Suppressor macrophage (primary cell): ENCODE measurements around the gene NEBL.

Experiments used
- DNase-seq, 4 experiments: peaks; one replicate each; pipeline ENCODE4 v3.0.0-alpha.2; 2020 to 2022

The NEBL gene

GRCh38 chr10:20856484-20856883, 40.6 kb downstream of the NEBL start:
- no peak for DNase-seq

DNA sequence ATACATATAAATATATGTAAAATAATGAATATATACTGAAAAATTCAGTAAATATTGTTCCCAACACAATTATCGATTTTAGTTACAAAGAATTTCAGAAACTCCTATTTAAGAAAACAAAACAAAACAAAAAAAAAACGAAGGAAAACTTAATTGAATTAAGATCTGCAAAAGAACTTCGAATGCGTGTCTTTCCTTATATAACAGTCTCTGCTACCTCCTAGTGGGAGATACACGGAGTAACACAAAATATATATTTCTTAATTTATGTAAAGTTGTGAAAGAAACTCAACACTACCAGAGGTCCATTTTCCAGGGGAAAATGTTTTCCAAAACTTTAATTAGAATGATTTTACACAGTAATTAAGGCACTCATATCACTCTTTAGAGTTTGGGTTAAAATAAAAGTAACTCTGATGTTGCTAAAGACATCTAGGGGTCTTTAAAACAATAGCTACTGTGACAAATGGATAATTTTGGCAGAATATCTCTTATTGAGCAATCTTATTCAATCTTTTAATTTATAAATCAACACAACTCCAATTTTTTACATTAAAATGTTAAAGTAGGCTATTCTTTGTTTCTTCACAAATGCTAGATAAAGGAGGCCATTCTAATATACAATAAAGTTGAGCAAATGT, 41.6 kb downstream of the NEBL start:
- DNase-seq: peak in 3 of 4 experiments; percentile 5 to 64 (median 43)

DNA sequence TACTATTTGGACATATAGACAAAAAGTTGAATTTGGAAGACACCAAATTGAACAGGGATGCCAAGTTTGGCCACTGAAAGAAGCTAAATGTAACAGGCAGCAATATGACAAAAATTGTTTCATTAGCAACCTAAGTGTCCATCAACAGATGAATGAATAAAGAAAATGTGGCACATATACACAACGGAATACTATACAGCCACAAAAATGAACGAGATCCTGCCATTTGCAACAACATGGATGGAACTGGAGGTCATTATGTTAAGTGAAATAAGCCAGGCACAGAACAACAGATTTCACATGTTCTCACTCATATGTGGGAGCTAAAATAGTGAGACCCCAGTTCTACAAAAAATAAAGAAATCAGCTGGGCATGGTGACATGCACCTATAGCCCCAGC, 43.8 kb downstream of the NEBL start:
- no peak for DNase-seq

DNA sequence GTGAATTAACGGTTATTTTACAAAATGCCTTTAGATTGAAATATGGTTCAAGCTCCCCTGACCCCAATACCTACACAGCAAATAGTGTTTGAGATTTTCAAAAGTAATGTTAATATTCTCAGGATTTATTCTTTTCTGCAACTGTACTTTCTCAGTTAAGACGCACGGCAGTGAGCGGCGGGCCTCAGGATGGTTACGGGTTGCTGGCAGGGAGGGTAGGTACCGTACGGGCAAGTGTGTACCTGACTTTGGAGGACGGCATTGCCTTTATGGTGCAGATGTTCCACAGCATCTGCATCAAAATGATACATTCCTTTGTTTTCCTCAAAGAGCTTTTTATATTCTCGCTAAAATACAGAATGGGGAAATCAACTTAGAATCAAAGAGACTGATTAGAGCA, 44.8 kb downstream of the NEBL start:
- no peak for DNase-seq

DNA sequence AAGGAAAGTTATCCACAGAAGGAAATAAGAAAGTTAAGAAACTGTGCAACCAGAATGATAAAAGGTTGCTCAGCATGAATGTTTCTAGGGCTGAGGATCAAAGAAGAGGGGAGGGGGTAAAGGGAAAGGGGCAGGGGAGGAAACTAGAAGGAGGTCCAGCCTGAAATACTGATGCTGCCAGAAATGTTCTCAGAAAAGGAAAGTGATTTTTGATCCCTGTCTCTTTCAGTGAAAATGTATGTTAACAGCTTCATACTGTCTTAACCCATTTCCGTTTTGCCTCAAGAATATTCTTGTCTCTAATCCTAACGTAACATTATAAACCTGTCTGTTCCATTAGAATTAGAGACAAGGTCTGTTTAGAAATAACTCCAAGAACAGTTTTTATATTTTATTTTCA, 49.6 kb downstream of the NEBL start:
- DNase-seq: no peak

DNA sequence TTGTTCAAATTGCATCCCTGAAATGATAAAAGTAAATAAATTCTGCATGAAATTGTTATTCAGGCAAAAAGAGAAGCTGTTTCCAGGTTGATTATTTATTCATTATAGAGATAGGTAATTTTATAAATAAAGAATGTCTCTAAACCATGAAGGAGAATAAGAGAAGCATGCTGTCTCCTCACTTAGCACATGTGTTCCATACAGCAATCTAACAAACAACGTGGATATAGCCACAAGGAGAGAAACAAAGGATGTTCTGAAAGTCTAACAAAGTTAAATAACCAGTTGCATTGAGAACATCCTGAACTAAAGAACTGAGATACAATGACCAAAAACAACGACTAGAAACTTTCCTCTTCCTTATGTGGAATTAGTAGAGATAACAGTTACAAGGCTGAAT, 50.8 kb downstream of the NEBL start:
- DNase-seq: no peak

DNA sequence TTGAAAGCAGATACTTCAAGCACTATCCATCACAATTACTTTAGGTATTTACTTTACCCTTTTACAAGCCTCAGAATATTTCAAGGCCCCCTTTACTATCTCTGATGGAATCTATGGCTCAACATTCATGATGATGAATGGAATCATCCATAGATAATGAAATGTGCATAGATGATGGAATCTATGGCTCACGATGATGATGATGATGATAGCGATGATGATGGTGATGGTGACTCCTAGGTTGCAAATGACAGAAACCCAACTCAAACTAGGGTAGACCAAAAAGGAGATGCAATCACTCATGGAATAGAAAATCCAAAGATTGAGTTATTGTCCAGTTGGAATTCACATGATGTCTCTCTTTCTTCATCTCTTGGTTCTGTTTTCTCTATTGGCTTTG, 55.7 kb downstream of the NEBL start:
- DNase-seq: no peak

GRCh38 chr10:20839910-20840309, 57.2 kb downstream of the NEBL start:
- DNase-seq: no peak

DNA sequence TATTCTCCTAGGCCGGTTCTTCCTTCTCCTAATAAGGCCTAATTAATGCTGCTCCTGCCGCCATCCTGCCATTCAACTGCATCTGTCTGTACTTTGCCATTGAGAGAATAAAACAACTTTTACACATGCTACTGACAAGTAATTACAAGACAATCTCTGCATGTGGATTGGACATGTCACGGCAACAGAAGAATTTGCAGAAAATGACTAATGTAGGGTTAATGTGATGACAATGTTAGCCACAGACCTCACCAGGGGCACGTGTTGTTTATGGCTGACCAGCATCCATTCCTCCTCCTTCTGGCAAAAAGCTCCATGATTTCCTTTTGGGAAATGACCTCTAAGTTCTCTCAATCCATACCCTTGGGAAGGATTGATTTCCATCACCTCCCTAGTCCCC, 58.0 kb downstream of the NEBL start:
- no peak for DNase-seq

DNA sequence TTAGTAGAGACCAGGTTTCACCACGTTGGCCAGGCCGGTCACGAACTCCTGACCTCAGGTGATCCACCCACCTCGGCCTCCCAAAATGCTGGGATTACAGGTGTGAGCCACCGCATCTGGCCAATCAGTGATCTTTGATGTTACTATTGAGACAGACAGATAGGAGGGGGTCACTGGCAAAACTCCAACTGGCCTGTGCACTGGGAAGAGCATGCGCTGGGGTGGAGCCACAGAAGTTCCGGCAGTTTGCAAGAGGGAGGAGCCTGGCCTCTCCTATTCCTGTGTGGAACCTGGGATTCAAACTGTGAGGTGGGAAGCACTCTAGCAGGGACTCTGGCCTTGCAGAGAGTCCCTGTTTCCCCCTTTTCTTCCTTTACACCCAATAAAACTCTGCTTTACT, 60.7 kb downstream of the NEBL start:
- no peak for DNase-seq

- DNase-seq: no peak
Observed at GRCh38 chr10:20835335-20835734, 61.8 kb downstream of the NEBL start.

DNA sequence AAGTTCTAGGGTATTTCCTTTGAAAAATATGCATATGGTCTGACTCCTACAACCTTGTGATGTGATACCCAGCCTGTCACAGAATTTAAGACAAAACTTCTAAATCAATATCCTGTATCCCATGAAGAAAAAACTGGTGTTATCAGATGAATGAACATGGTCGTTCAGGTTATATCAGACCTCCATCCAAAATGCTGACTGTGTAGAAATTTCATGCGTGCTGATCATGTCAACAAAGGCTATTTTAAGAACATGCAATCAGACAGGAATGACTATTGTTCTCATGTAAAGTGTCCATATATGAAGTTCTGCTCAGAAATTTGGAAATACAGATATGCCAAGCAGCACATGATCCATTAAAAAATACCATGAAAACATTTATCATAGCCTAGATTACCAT, 62.3 kb downstream of the NEBL start:
- DNase-seq: no peak

DNA sequence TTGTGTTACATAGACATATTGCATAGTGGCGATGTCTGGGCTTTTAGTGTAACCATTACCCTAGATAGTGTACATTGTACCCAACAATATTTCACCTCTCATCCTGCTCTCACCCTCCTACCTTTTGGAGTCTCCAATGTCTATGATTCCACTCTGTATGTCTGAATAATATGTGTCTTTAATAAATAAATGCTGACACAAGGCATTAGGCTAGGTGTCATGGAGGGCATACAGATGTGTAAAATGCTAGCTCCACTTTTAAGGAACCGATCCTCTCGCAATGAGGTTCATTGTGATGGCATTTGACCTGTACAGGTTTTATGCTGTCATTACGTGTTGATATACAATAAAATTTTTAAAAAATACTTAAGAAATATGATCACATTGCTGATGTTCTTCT, 74.3 kb downstream of the NEBL start:
- no peak for DNase-seq

- no peak for DNase-seq
Observed at GRCh38 chr10:20817646-20818045, 79.5 kb downstream of the NEBL start.

- no peak for DNase-seq
Observed at GRCh38 chr10:20817116-20817515, 80.0 kb downstream of the NEBL start.

DNA sequence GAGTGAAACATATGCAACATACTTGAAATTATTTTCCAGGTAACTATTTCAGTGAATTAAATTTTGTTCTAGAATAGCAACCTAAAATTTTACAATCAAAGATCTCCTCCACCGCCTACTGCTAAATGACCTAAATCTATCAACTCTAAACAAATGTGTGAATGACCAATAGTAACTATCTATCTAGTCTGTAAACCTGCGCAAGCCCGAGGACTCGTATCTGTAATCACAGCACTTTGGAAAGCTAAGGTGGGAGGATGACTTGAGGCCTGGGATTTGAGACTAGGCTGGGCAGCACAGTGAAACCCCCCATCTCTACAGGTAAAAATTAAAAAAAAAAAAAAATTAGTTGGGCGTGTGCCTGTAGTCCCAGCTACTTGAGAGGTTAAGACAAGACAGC, 83.0 kb downstream of the NEBL start:
- no peak for DNase-seq

- no peak for DNase-seq
Observed at GRCh38 chr10:20811131-20811530, 86.0 kb downstream of the NEBL start.

DNA sequence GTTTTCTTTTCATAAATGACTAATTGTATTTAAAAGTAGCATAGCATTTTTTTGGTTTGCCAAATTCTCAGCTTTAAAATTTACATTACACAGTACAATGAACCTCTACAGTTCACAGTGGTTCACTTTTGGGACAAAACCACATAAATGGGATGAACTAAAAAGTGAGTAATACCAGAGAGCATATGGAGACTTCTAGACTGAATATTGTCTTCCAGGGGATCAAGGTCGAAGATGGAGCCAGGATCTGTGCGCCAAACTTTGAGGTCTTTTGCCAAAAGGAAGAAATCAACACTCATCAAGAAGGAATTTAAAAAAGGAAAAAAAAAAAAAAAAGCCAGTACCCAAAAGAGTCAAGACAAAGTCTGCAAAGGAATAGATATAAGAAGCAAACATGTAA, 87.5 kb downstream of the NEBL start:
- DNase-seq: no peak

- DNase-seq: no peak
Observed at GRCh38 chr10:20806487-20806886, 90.6 kb downstream of the NEBL start.

GRCh38 chr10:20797290-20797689, 99.8 kb downstream of the NEBL start:
- no peak for DNase-seq

- DNase-seq: no peak
Observed at GRCh38 chr10:20795391-20795790, 101.7 kb downstream of the NEBL start.

- no peak for DNase-seq
Observed at GRCh38 chr10:20785174-20785573, 111.9 kb downstream of the NEBL start.

GRCh38 chr10:20778008-20778757, 118.9 kb downstream of the NEBL start:
- no peak for DNase-seq

DNA sequence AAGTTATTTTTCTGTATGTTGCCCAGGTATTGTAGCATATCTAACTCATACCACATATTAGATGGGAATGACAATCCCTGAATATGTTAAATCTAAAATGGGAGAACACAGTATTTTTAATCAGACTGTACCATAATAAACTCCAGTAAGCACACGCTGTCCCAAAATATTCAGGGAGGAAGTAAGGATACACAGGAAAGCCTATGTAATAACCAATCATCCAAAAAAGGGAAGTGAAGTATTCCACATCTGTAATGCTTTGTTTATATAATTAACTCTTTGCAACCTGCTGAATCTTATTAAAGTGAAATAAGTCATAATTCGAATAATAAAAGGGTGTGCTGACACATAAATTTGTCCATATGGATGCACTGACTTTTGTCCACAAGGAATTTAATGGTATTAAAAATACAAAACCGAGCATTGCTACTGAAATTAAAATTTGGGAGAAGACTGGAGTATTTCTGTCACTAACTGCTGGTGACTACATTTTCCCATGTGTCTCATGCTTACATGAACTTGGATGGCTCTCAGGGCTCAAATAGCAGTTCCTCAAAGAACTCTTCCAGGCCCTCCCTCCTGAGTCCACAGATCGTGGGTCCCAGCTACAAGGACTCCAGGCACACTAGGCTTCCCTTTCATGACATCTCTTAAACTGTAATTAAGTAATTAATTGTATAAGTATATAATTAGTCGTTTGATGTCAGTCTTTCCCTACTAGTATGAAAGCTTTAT, 120.6 kb downstream of the NEBL start:
- peak; percentile 9 to 67 (median 36) for DNase-seq
